GM12872 (cell line): Measurements from ENCODE around the gene DUXB.

Experiments
- CTCF ChIP-seq: IDR thresholded peaks from 3 replicates; pipeline ENCODE4 v1.5.1; 2011; ENCODE audit warnings: low read depth, mild to moderate bottlenecking, low read length, moderate library complexity; ENCODE audit not compliant: insufficient read depth

DUXB gene

GRCh38 chr16:75697571-75697970 lies 3.7 kb downstream of the DUXB start:
- no peak for TF ChIP-seq CTCF

- peak; percentile 27; the same call in 1 of the 3 replicates for TF ChIP-seq CTCF
Observed at GRCh38 chr16:75695708-75696107, 5.6 kb downstream of the DUXB start.

- TF ChIP-seq CTCF = no peak
Observed at GRCh38 chr16:75687361-75687760, 13.9 kb downstream of the DUXB start.

- no peak for TF ChIP-seq CTCF
Observed at GRCh38 chr16:75682308-75682707, 19.0 kb downstream of the DUXB start.

- TF ChIP-seq CTCF = no peak
Observed at GRCh38 chr16:75679366-75679765, 21.9 kb downstream of the DUXB start.

GRCh38 chr16:75676909-75677308 lies 24.4 kb downstream of the DUXB start, which contains the start of gene CPHXL2:
Gene CPHXL2, minus strand, starts transcription at chr16:75677009. Its CDS starts 10 bp downstream, at chr16:75676999.
- TF ChIP-seq CTCF = no peak

GRCh38 chr16:75667503-75667902 lies 33.8 kb downstream of the DUXB start:
- no peak for TF ChIP-seq CTCF
